Esophagus (tissue), 2 donors: ENCODE data around the gene OR2T27. TPM values are rescaled to one million over a fixed set of nuclear protein-coding genes. Genes with fewer than 3 reads are reported as not detected.
"Not testable (repeated sequence)": the region's sequence is repeated elsewhere in the genome, so short reads cannot be mapped to it uniquely, and the experiment has no call there.

Experiments used
- H3K27ac ChIP-seq, 2 donors: one replicate each; pipeline ENCODE4 v1.5.1; 2013; ENCODE audit warnings: low read depth in 2 of 2, mild to moderate bottlenecking in 2 of 2, inconsistent platforms in 1 of 2, low read length in 1 of 2, moderate library complexity in 1 of 2
- H3K27me3 ChIP-seq, 2 donors: one replicate each; pipeline ENCODE4 v1.6.1; 2013; ENCODE audit warnings: low read length in 2 of 2, control low read depth in 1 of 2, mild to moderate bottlenecking in 1 of 2; ENCODE audit not compliant: insufficient read depth in 2 of 2, control insufficient read depth in 1 of 2
- H3K36me3 ChIP-seq, 2 donors: one replicate each; pipeline ENCODE4 v1.6.1; 2013; ENCODE audit warnings: low read length in 1 of 2; ENCODE audit not compliant: control insufficient read depth in 2 of 2, insufficient read depth in 2 of 2
- H3K4me1 ChIP-seq, 2 donors: one replicate each; pipeline ENCODE4 v1.6.1; 2013; ENCODE audit warnings: low read length in 1 of 2; ENCODE audit not compliant: control insufficient read depth in 2 of 2, insufficient read depth in 2 of 2
- H3K4me3 ChIP-seq, 2 donors: one replicate each; pipeline ENCODE4 v1.5.1; 2013; ENCODE audit warnings: low read length in 2 of 2, mild to moderate bottlenecking in 2 of 2, low read depth in 1 of 2, moderate library complexity in 1 of 2
- H3K9me3 ChIP-seq, 2 donors: one replicate each; pipeline ENCODE4 v1.6.1; 2013; ENCODE audit warnings: mild to moderate bottlenecking in 2 of 2, low read depth in 1 of 2, low read length in 1 of 2, moderate library complexity in 1 of 2; ENCODE audit not compliant: control insufficient read depth in 2 of 2, insufficient read depth in 1 of 2
- WGBS, 2 donors: extraction: QIAGEN DNeasy Blood & Tissue Kit; methylation state at CpG; one replicate each; pipeline ENCODE4 v1.1.7; 2013; 5-methylcytosine and 5-hydroxymethylcytosine counted together
- polyA plus RNA-seq, 2 donors: library from polyadenylated mRNA; stranded (reverse); fragments of 200-250 nt; gene quantifications; one replicate each; pipeline ENCODE4 v1.2.3, GENCODE V29; 2013
- donor health status: healthy with polysubstance abuse.
- donor health status: Bipolar disorder and iron deficiency.

The OR2T27 gene
- polyA plus RNA-seq, 2 donors, result not detected

GRCh38 chr1:248641583-248641982 lies 13.7 kb downstream of the OR2T27 start:
- not testable (repeated sequence) for H3K9me3 ChIP-seq, H3K36me3 ChIP-seq, H3K4me3 ChIP-seq, H3K27me3 ChIP-seq, H3K27ac ChIP-seq, H3K4me1 ChIP-seq
- WGBS, 2 donors, result 91 to 93% methylated on average over 2 to 4 of the region's 5 CpGs

DNA sequence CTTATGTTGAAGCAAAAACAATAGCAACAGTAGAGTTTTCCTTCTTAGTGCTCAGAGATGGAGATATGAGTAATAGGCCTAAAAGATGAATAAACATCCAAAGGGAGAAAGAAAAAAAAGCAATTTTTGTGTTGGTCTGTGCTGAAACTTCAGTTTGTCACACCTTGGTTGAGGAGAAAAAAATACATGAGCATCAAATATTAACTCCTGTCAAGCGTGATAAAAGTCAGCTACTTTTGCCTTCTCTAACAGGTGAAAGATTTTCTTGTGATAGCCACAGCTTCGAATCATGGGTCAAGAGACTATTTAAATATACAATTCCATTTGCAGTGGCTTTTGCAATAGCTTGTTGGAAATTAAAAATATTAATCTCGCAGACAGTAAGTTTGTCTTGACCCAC lies 14.4 kb downstream of the OR2T27 start:
- not testable (repeated sequence) for H3K9me3 ChIP-seq, H3K4me3 ChIP-seq, H3K4me1 ChIP-seq, H3K27ac ChIP-seq, H3K36me3 ChIP-seq, H3K27me3 ChIP-seq
- WGBS, 2 donors, result no CpG with 5 or more reads among the region's 3 CpGs

GRCh38 chr1:248639652-248640051 lies 15.7 kb downstream of the OR2T27 start:
- H3K27ac ChIP-seq, H3K27me3 ChIP-seq, H3K36me3 ChIP-seq, H3K4me3 ChIP-seq, H3K9me3 ChIP-seq, H3K4me1 ChIP-seq: not testable (repeated sequence)
- no CpG with 5 or more reads among the region's 5 CpGs for WGBS, 2 donors

DNA sequence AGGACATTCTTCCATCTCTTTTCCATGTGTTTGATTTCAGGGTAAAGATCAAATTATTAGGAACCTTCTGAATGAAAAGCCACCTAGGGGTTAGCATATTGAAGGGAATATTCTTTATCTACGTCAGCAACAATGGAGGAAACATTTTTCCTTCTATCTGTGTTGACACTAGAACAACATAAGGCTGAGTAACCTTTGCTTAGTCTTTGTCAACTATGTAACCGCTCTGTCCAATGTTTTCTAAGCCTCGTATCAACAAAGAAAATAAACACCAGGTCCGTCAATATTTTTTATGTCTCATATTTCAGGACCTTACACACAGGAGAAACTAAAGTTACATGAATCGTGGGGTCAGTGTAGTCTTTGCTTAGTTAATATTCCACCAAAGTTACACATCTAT lies 18.7 kb downstream of the OR2T27 start:
- not testable (repeated sequence) for H3K4me1 ChIP-seq, H3K9me3 ChIP-seq, H3K4me3 ChIP-seq, H3K36me3 ChIP-seq, H3K27ac ChIP-seq, H3K27me3 ChIP-seq
- 42 to 64% methylated on average over 2 of the region's 5 CpGs for WGBS, 2 donors

DNA sequence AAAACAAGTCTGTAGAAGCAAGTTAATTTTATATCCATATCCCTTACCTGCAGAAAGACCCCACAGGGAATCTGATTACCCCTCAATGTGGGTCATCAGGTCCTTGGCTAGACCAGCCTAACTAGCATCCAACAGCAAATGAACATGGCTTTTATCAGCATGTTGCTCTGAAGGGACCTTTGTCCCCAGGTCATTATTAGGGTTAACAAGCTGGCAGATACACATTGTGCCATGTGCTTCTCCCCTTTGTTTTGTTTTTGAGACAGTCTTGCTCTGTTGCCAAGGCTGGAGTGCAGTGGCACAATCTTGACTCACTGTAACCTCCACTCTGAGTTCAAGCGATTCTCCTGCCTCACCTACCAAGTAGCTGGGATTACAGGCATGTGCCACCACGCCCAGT lies 20.3 kb downstream of the OR2T27 start, which contains the start of gene OR2T11:
OR2T11 (minus strand) TSS at position 101 of the 400 bp plus-strand sequence. CDS start 7,963 bp downstream, outside the sequence.
- H3K27me3 ChIP-seq, H3K9me3 ChIP-seq, H3K4me3 ChIP-seq, H3K36me3 ChIP-seq, H3K4me1 ChIP-seq, H3K27ac ChIP-seq: not testable (repeated sequence)
- WGBS, 2 donors, result no CpG with 5 or more reads among the region's 2 CpGs

- Histone ChIP-seq H3K36me3 (no peaks in the 10 kb centered on the region), H3K4me3 (no peak overlapping the region), H3K27ac (no peak overlapping the region), H3K4me1 (no peaks in the 10 kb centered on the region), H3K27me3 (no peaks in the 10 kb centered on the region), H3K9me3 (no peaks in the 10 kb centered on the region)
- 70 to 75% methylated on average over 7 of the region's 7 CpGs for WGBS, 2 donors
Observed at GRCh38 chr1:248631354-248632008, 23.8 kb downstream of the OR2T27 start.

- WGBS, 2 donors, result 74 to 79% methylated on average over 2 of the region's 2 CpGs
- no peaks in the 10 kb centered on the region for H3K9me3 ChIP-seq
- H3K27ac ChIP-seq, result no peak overlapping the region
- H3K36me3 ChIP-seq, result no peaks in the 10 kb centered on the region
- H3K27me3 ChIP-seq, result no peaks in the 10 kb centered on the region
- no peaks in the 10 kb centered on the region for H3K4me1 ChIP-seq
- no peak overlapping the region for H3K4me3 ChIP-seq
Observed at GRCh38 chr1:248630551-248630950, 24.8 kb downstream of the OR2T27 start.

DNA sequence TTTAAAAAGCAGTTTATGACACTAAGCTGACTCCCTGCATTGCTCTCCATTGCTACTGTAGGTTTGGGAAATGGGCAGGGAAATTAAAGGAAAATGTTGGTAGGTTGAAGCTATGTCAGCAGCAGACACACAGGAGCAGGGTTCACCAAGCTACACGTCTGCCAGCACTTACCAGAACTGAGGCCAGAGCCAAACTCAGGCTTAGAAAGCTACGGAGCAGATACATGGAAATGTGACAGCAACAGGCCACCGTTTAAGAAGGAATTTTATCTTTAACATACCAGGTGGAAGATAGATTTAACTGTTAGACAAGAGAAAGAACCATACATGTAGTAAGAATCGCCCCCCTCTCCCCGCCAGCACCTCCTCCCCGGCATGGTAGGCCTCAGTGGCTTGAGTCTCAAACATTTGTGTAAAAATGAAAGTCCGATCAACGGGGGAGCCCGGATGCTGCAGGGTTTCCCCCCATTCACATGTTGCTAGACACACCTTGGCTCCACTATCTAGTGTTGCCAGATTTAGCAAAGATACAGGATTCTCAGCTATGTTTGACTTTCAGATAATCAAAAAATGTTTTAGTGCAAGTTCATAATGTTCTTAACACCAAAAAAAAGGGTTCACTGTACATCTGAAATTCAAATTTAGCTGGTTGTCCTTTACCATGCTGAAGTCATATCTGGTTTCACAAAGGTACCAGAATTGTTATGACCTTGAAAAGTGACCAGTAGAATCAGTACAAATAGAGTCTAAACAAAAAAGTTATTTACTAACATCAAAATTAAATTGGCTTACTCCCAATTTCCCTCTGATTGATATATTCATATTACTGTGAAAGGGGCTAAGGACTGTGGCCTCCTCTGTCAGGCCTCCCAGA lies 27.1 kb downstream of the OR2T27 start:
- H3K9me3 ChIP-seq, result no peaks in the 10 kb centered on the region
- no peaks in the 10 kb centered on the region for H3K27me3 ChIP-seq
- 81% methylated on average over 9 of the region's 9 CpGs for WGBS, 2 donors

DNA sequence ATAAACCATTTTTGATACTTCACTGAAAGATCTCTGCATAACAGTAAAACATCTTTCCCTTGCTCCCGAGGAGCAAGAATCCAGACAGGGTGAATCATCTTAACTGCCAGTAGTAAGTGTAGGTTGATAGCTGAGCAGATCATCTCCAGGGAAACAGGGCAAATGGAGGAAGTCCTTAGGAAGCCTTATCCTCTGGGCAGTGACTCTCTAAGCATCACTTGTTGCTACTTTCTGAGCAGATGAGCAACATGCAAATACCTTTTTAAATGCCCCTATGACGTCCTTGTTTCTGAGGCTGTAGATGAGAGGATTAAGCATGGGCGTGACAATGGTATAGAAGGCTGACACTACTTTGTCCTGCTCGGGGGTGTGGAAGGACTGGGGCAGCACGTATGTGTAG lies 29.4 kb downstream of the OR2T27 start:
- Histone ChIP-seq H3K4me1 (no peaks in the 10 kb centered on the region), H3K27me3 (no peaks in the 10 kb centered on the region), H3K4me3 (no peak overlapping the region), H3K9me3 (no peaks in the 10 kb centered on the region), H3K27ac (no peak overlapping the region), H3K36me3 (no peaks in the 10 kb centered on the region)
- 71 to 81% methylated on average over 5 of the region's 5 CpGs for WGBS, 2 donors

More for the DNA sequence above, 27.1 kb downstream of the OR2T27 start:
- no peaks in the 10 kb centered on the region for H3K4me1 ChIP-seq
- no peaks in the 10 kb centered on the region for H3K36me3 ChIP-seq
- no peak overlapping the region for H3K27ac ChIP-seq
- no peak overlapping the region for H3K4me3 ChIP-seq

GRCh38 chr1:248625166-248625565 lies 30.2 kb downstream of the OR2T27 start:
- Histone ChIP-seq H3K9me3 (no peaks in the 10 kb centered on the region), H3K36me3 (no peaks in the 10 kb centered on the region), H3K27ac (no peak overlapping the region), H3K4me3 (no peak overlapping the region), H3K4me1 (no peaks in the 10 kb centered on the region), H3K27me3 (no peaks in the 10 kb centered on the region)
- 64 to 69% methylated on average over 4 of the region's 4 CpGs for WGBS, 2 donors
